H4 (cell line): ENCODE data around the gene PDZRN4. TPM values are rescaled to one million over a fixed set of nuclear protein-coding genes. Genes with fewer than 3 reads are reported as not detected.
"Not testable (repeated sequence)": the region's sequence is repeated elsewhere in the genome, so short reads cannot be mapped to it uniquely, and the experiment has no call there.

ENCODE experiments used
- DNase-seq: peaks from one replicate; pipeline ENCODE4 v3.0.0-alpha.2; 2015; ENCODE audit warnings: low spot score
- total RNA-seq: library from RNA; depleted of rRNA; stranded (reverse); fragments of >200 nt; shearing (Covaris generic); gene quantifications from 2 replicates; pipeline ENCODE4 v1.2.3, GENCODE V29; 2014

Gene PDZRN4
- total RNA-seq, 1 experiment from 2014 or later: not detected

DNA sequence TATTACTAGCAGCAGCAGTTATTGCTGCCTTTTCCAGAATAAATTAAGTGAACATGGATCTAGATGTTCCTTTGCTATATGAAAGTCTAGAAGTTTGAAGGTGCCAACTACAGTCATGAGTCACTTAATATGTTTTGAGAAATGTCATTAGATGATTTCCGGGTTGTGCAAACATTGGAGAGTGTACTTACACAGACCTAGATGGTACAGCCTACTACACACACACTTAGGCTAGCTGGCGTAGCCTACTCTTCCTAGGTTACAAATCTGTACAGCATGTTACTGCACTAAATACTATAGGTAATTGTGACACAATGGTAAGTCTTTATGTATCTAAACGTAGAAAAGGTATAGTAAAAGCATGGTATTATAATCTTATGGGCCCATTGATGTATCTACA, 368.1 kb downstream of the PDZRN4 start:
- DNase-seq: no peak

DNA sequence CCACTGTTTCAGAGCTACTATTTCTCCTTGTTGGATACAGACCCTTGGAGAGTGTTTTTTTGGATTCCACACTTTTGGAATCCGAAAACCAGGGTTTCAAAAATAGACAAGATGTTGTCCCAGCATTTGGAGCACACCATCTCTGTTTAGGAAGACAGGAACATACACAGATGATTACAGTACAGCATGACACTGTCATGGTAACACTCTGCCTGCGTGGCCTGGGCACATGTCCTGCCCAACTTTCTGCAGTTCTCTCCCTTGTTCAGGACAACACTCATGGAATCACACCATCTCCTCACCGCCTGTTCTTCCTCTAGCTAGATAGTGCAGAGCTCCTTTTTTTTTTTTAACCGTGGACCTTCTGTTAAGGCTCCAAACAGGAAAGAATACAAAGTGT, 369.2 kb downstream of the PDZRN4 start:
- DNase-seq: no peak

DNA sequence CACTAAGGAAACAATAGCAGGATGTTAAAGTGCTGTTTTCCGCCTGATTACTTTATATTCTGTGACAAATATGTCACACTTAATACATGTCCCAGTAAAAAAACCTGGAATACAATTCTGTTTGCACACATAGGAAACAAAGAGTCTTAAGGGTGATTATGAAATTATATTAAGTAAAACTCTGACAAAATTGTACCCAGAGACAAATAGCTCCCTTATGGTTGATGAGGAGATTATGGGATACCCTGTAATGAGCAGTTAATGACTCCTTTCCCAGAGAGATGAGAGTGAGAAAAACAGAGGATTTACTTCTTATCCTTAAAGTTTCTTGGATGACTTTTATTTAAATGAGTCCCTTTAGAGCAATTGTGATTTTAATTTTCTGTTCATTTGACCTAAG, 370.6 kb downstream of the PDZRN4 start:
- no peak for DNase-seq

DNA sequence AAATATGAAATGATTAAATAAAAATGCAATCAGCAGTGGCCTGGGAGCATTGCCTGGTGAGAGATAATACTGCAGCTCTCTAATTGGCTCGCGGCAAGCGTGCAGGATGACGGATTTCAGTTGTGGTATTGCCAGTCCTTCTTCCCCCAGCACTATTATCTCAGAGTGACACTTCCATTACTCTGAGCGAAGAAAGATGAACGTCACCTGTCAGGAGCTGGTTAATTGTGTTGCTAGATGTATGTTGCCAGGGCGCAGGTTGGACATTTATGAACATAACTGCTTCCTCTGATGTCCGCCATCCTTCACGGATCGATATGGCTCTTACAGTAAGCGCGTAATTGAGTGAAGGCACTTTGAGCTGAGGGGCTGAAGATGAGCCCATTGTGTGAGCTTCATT, 374.9 kb downstream of the PDZRN4 start:
- no peak for DNase-seq

DNA sequence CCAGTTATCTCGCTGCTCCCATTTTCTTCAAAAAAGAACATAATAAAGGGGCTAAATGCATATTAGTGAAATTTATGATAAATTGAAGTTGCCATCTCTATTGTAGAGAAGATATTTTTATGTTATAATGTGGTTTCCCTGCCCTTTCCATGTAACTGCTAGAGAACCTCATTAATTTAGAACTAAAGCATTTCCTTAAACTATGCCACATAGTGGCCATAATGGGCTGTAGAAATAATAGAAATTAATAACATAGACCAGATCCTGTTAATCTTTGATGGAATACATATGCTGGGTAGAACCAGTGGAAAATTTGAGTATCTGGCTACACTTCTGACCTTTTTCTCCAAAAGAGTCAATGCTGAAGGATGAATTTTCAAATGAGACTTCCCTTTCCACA, 376.7 kb downstream of the PDZRN4 start:
- no peak for DNase-seq

DNA sequence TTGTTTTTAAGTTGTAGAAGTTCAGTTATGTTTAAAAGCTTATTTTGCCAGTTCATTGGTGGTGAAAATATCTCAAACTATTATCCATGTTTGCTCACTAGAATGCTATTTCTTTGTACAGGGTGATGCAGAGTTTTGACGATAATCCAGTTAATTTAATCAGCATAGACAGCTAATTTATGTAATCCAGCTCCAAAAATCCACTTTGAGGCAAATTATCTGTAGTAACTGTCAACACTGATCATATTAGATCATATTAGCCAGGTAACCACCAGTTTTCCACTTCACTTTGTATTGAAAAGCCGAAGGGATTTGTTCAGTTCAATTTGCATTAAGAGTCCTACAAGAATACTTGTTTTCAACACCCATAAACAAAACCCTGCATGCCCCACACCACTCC, 378.6 kb downstream of the PDZRN4 start:
- no peak for DNase-seq

DNA sequence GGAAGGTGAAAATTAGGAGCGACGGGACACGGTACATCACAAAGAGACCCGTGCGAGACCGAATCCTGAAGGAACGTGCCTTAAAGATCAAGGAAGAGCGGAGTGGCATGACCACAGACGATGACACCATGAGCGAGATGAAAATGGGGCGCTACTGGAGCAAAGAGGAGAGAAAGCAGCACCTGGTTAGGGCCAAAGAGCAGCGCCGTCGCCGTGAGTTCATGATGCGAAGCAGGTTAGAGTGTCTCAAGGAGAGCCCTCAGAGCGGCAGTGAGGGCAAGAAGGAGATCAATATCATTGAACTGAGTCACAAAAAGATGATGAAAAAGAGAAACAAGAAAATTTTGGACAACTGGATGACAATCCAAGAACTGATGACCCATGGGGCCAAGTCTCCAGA, 385.3 kb downstream of the PDZRN4 start:
- no peak for DNase-seq

DNA sequence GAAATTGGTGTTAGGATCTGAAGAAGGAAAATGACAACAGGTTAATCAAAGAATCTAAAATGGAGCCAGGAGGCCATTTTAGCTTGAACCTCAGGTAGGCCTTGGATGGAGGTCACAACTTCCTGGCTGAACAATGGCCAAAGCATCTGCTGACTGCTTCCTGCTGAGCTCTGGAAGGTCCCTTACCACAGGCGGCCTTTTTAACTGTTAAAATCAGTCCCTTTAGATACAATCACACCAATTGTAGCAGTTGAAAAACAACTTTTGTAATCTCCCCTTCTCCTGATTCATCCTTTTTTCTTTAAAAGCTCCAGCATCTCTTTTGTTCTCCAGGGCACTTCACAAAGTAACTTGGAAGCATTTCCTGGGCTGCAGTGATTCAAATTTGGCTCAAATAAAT, 388.8 kb downstream of the PDZRN4 start:
- DNase-seq: no peak

DNA sequence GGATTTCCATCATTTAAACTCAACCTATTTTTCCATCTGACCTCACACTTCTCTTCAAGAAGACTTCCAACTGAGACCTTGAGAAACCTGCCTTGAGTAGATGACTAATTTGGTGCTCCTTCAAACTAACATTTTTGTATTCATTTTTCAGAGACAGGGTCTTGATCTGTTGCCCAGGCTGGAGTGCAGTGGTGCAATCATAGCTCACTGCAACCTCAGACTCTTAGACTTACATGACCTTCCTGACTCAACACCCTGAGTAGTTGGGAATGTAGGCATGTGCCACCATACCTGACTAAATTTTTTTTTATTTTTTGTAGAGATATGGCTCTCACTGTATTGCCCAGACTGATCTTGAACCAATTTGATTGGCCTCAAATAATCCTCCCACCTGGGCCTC, 389.9 kb downstream of the PDZRN4 start:
- DNase-seq: no peak

DNA sequence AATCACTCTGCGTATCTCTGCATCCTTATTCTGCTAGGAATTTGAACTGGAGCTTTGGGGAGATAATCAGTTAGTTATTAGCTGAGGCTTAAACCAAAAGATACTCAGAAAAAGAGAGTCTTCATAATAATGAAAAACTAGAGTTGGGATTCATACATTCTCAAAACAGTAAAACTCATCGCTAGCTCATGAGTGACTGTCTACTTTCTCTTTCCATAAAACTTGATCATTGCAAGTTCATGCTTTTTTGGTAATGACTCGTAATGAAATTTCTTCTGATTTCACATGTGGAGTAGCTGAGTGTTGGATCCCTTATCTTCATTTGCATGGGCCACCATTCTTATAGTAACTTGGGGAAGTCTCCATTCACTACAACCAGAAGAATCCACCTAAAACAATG, 397.7 kb downstream of the PDZRN4 start:
- no peak for DNase-seq

DNA sequence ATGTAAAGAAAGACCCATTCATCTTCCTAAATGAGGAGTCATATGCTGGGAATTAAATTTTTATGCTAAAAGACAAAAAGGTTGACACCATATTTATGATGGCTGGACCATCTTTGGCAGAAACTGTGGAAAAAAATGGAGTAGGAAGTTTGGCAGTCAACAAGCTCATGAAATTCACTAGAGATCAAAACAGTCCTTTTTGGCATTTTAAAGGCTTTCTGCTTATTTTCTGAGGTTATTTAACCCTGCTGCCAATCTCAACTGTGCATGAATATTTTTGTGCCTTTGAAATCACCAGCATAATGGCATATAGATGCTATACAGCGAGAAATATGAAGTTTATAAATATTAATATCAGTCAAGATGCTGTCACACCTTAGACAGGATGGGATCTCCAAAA, 399.5 kb downstream of the PDZRN4 start:
- DNase-seq: no peak

DNA sequence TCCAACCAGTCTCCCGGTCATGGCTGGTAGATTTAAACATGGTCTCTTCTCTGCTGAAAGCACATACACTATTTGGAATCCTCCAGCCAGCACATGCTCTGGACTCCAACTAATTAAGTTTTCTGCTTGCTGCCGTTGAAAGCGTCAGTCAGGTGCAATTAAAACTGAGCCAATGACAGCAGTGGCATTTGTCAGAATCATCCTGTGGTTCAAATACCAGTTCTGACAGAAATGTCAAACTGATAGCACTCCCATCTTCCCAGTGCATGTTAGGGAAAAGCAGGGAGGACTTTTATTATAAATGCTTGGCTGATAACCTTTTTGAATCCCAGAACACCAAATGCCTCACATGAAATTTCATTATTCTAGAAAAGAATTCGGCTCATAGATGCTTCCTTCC, 401.8 kb downstream of the PDZRN4 start:
- DNase-seq: no peak

DNA sequence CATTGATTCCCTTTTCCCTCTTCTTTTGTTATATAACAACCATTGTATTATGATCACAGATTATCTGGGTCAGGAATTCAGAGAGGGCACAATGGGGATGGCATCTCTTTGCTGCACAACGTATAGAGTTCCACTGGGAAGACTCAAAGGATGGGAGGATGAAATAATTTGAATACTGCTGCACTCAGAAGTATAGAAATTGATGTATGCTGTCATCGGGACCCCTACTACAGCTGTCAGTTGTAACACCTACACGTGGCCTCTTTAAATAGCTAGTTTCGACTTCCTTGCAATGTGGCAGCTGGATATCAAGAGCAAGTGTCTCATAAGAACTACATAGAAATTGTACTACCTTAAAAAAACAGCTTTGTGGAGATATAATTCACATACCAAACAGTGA, 408.1 kb downstream of the PDZRN4 start:
- no peak for DNase-seq

DNA sequence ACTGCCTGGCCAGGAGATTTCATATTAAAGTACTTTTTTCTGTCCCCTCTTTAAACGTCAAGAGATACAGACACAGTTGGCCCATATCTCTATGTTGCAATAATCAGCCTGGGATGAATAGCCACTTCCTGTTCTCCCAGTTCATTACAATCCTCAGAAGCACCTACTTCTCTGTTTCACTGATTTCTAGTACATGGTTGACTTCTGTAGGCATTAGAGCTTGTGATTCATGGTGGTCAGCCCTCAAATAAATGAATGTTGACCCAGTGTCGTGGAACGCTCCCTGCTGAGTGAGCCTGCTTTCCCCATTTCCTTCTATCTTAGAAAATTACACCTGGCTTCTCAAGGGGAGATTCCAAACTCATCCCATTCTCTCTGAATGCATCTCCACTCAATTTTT, 416.7 kb downstream of the PDZRN4 start:
- peak; percentile 37 for DNase-seq

DNA sequence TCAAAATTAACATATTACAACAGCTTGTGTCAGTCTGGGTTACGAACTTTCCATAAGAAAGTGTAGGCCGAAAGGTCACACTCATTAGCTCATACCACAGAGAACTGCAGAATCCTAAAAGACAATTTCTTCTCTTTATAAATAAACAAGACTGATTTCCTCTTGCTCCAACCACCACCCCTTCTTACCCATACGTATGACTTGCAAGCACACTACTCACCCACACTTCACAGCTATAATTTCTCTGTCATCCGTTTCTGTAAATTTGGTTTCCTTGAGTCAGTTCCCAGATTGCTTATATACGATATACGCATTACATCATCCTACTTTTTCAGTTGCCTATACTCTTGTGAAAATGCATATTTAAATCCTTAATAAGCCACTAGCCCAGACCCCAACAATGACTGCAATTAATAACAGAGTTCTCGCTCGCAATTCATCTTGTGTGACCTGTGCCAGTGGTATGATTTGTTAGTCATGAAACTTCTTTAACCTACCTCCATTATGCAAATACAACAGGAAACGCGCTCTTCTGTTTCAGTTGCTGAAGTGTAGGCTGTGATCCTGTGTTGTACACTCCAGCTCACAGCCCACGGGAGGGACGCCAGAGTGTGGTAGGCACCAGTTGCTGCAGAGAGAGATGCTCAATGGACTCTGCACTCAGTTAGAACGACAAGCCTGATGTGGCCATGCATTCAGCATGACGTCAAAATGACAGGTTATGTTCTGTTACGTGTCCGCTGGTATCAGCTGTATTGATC, 417.6 kb downstream of the PDZRN4 start:
- peak; percentile 7 for DNase-seq

DNA sequence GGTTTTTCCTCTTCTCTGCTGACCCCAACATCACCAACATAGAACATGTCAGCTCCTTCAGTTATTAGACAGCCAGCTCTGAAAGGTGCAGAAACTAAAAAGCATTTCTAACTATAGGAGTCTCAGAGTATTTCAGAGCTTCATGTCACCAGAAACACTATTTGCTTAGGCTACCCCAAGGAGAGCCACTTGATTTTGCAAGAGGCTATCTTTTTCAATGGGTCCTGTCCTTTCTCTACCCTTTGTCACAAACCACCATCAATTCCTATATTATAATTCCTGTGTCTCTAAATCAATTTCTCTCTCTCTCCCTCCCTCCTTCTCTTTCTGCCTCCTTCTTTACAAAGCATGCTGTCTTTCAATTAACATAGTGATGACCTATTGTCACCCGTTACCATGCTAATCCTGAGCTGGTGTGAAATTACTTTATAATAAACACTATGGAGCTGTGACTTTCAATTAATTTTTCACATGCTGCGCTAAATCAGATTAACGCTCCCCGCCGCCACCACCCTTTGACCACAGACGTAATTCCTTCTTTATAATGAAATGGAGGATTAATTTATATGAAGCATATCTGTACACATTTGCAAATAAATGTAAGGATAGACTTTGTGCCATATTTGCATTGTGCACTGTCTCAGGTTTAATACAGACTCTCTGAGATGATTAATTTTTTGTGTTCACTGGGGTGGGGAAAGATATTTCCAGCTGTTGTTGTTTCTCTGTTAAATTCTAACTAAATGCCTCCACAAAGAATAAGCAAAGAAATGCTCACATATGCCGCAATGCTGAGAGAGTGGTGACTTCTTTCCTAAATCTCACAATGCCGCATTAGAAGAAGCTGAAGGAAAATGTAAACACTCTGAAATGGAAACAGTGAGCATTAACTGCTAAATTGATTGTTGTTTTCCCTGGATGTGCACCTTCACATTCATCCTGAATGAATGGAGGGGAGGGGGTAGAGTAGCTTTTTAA, 418.6 kb downstream of the PDZRN4 start:
- no peak for DNase-seq

DNA sequence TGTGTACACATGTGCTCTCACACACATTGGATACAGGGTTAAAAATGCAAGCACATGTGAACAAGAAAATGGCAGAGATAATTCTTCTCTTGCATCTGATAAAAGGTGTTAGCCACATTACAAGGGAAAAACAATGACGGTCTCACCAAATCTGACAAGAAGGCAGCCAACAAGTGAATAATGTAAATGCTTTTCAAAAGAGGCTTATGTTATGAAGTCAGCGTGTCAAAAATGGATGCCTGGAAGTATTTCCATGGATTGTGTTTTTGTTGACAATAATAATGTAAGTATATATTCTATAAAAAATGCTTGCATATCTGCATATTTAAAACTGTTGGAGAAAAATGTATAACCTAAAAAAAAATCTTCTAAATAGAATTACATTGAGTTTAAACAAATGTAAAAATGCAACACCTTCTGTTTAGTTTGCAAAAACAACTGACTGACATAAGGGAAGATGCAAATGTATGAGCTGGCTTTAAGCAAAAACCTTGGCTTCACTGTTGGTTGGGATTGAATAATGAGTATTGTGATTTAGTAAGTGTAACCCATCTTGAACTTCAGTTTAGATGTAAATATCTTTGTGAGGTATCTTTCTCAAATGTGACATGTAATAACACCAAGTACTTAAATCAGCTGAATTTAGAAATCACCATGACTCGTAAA, 424.9 kb downstream of the PDZRN4 start:
- DNase-seq: no peak

DNA sequence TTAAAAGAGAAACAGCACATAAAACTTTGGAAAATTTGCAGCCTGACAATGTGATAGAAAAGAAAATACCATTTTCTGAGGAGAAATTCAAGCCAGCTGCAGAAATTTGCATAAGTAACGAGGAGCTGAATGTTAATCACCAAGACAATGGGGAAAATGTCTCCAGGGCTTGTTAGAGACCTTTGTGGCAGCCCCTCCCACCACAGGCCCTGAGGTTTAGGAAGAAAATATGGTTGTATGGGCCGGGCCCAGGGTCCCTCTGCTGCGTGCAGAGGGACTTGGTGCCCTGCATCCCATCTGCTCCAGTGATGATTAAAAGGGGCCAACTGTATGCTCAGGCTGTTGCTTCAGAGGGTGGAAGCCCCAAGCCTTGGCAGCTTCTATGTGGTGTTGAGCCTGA, 427.1 kb downstream of the PDZRN4 start:
- not testable (repeated sequence) for DNase-seq

DNA sequence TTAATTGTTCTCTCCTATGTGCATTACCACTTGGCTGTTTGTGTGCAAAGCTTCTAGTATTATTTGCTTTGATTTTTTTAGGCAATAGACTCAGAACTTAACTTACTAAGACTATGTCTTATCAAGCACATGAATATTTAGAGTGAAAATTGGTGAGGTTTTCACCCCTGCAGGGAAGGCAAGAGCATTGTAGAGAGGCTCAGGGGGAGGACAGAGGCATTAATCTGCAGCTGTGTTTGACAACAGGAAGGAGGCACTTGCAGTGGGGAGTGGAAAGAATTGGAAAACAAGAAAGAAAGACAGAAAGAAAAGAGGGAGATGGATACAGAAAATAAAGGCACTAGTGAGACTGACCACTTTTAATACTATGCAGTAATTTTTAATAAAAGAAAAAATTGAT, 431.6 kb downstream of the PDZRN4 start:
- DNase-seq: no peak

DNA sequence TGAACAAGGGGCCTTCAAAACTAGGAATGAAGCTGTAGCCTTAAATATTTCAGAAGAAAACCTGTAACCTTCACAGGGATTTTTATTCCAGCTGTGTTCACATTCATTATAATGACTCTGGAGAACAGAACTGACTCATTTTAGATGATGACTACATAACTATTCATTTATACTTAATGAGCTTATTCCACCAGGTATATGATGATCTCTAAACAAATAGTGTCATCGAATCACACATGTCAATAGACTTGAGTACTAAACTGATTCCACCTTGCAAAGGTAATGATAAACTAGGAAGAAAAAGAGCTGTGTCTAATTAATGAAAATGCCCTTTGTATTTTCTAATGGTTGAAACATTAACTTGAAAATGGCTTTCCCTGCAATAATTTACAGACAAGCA, 433.2 kb downstream of the PDZRN4 start:
- no peak for DNase-seq
